Tibial nerve (tissue), 4 donors: ENCODE data around the gene STXBP6. TPM values are rescaled to one million over a fixed set of nuclear protein-coding genes. Genes with fewer than 3 reads are reported as not detected.

Experiments
- DNase-seq, 2 donors: peaks; one replicate each; pipeline ENCODE4 v3.0.0-alpha.2; 2019; ENCODE audit warnings: low spot score in 2 of 2
- H3K27ac ChIP-seq, 4 donors: fragments of 200-600 bp; sonication (generic) in 3 of 4; one replicate each; pipeline ENCODE4 v1.5.1; 2017 to 2019; ENCODE audit warnings: mild to moderate bottlenecking in 1 of 4
- H3K27me3 ChIP-seq, 2 donors: fragments of 200-600 bp; sonication (generic) in 1 of 2; one replicate each; pipeline versions ENCODE4 v1.5.1 to v1.6.0; 2017 to 2019
- H3K36me3 ChIP-seq, 3 donors: fragments of 200-600 bp; sonication (generic); one replicate each; pipeline ENCODE4 v1.5.1; 2018 to 2019
- H3K4me1 ChIP-seq, 4 donors: fragments of 200-600 bp; sonication (generic) in 3 of 4; one replicate each; pipeline ENCODE4 v1.5.1; 2017 to 2019
- H3K4me3 ChIP-seq, 4 donors: fragments of 200-600 bp; sonication (generic) in 3 of 4; one replicate each; pipeline ENCODE4 v1.5.1; 2017 to 2019; ENCODE audit warnings: mild to moderate bottlenecking in 1 of 4, moderate library complexity in 1 of 4
- H3K9me3 ChIP-seq, 4 donors: fragments of 200-600 bp; sonication (generic) in 3 of 4; one replicate each; pipeline ENCODE4 v1.5.1; 2017 to 2019
- CTCF ChIP-seq, 5 experiments: fragments of 200-600 bp in 3 of 5; fragments of 450-650 bp in 2 of 5; sonication (generic) in 3 of 5; IDR thresholded peaks; one replicate each; pipeline ENCODE4 v1.5.1; 2016 to 2019; ENCODE audit warnings: antibody characterized with exemption in 5 of 5, mild to moderate bottlenecking in 3 of 5, moderate library complexity in 2 of 5
- EP300 ChIP-seq, 2 donors: sonication (generic); formaldehyde crosslinking; IDR thresholded peaks; one replicate each; pipeline ENCODE4 v1.6.1; 2017; ENCODE audit warnings: antibody characterized with exemption in 2 of 2, mild to moderate bottlenecking in 1 of 2
- POLR2A ChIP-seq, 2 donors: fragments of 450-650 bp; IDR thresholded peaks; one replicate each; pipeline ENCODE4 v1.6.1; 2017; ENCODE audit warnings: antibody characterized with exemption in 2 of 2, mild to moderate bottlenecking in 2 of 2, moderate library complexity in 2 of 2
- WGBS, 2 donors: methylation state at CpG; one replicate each; pipeline ENCODE4 v1.1.5; 2018; 5-methylcytosine and 5-hydroxymethylcytosine counted together
- total RNA-seq, 4 donors: library from RNA; depleted of rRNA; stranded (reverse); fragments of >200 nt; gene quantifications; one replicate each; pipeline ENCODE4 v1.1.0, GENCODE V29; 2016

Gene STXBP6
- total RNA-seq, 4 donors from 2014 or later, result 12.6 to 42.6 (median 33.5) TPM

GRCh38 chr14:24818823-24819341, 231.1 kb downstream of the STXBP6 start:
- Histone ChIP-seq H3K27me3 (no peaks in the 10 kb centered on the region), H3K9me3 (no peaks in the 10 kb centered on the region), H3K4me1 (peaks cover 0 to 22% (median 0%) of the 10 kb centered on the region in 4 donors), H3K4me3 (no peak overlapping the region), H3K36me3 (no peaks in the 10 kb centered on the region), H3K27ac (peak overlapping the region in 1 of 4 donors; percentile 62)
- 94 to 95% methylated on average over 13 of the region's 13 CpGs for WGBS, 2 donors
- DNase-seq, result no peak
- TF ChIP-seq CTCF (IDR thresholded peaks at IDR 0.05), result no peak
- no peak for TF ChIP-seq EP300 (IDR thresholded peaks at IDR 0.05)
- TF ChIP-seq POLR2A (IDR thresholded peaks at IDR 0.05), result no peak

- TF ChIP-seq CTCF (IDR thresholded peaks at IDR 0.05) (no peak), EP300 (IDR thresholded peaks at IDR 0.05) (peak in 1 of 2 donors; percentile 66), POLR2A (IDR thresholded peaks at IDR 0.05) (no peak)
- H3K4me3 ChIP-seq, result no peak overlapping the region
- no peaks in the 10 kb centered on the region for H3K36me3 ChIP-seq
- H3K27ac ChIP-seq, result peak overlapping the region in 1 of 4 donors; percentile 62
- WGBS, 2 donors, result 45 to 47% methylated on average over 15 of the region's 15 CpGs
- no peaks in the 10 kb centered on the region for H3K27me3 ChIP-seq
- peaks cover 0 to 22% (median 0%) of the 10 kb centered on the region in 4 donors for H3K4me1 ChIP-seq
- H3K9me3 ChIP-seq, result no peaks in the 10 kb centered on the region
- no peak for DNase-seq
Measured at GRCh38 chr14:24818058-24818822, 231.7 kb downstream of the STXBP6 start.

GRCh38 chr14:24817212-24818057, 232.5 kb downstream of the STXBP6 start:
- Histone ChIP-seq H3K36me3 (no peaks in the 10 kb centered on the region), H3K27ac (peak overlapping the region in 1 of 4 donors; percentile 62)
- 60 to 63% methylated on average over 11 of the region's 11 CpGs for WGBS, 2 donors

GRCh38 chr14:24816929-24817211, 233.1 kb downstream of the STXBP6 start:
- DNase-seq, result no peak
- H3K27ac ChIP-seq, result no peak overlapping the region

More at GRCh38 chr14:24817212-24818057, 232.5 kb downstream of the STXBP6 start:
- H3K27me3 ChIP-seq, result no peaks in the 10 kb centered on the region
- TF ChIP-seq EP300 (IDR thresholded peaks at IDR 0.05), result no peak
- peak in 1 of 5 experiments; percentile 23 for TF ChIP-seq CTCF (IDR thresholded peaks at IDR 0.05)
- no peak for DNase-seq
- no peaks in the 10 kb centered on the region for H3K9me3 ChIP-seq
- peaks cover 0 to 22% (median 0%) of the 10 kb centered on the region in 4 donors for H3K4me1 ChIP-seq
- no peak overlapping the region for H3K4me3 ChIP-seq

More at GRCh38 chr14:24816929-24817211, 233.1 kb downstream of the STXBP6 start:
- WGBS, 2 donors, result 88 to 92% methylated on average over 3 of the region's 3 CpGs
- Histone ChIP-seq H3K4me1 (peaks cover 0 to 22% (median 0%) of the 10 kb centered on the region in 4 donors), H3K4me3 (no peak overlapping the region), H3K27me3 (no peaks in the 10 kb centered on the region), H3K9me3 (no peaks in the 10 kb centered on the region), H3K36me3 (no peaks in the 10 kb centered on the region)
- no peak for TF ChIP-seq EP300 (IDR thresholded peaks at IDR 0.05)
- TF ChIP-seq POLR2A (IDR thresholded peaks at IDR 0.05), result no peak
- no peak for TF ChIP-seq CTCF (IDR thresholded peaks at IDR 0.05)
